Kidney (tissue), 14 donors: ENCODE results near the gene LRRC25. TPM values are rescaled to one million over a fixed set of nuclear protein-coding genes. Genes with fewer than 3 reads are reported as not detected.

Source experiments
- DNase-seq, 5 donors: peaks; one replicate each; pipeline ENCODE4 v3.0.0-alpha.2; 2013 to 2020
- FAIRE-seq: peaks from 2 replicates; lab custom pipeline; 2012; peaks lifted over from hg19 to GRCh38; lab: Jason Lieb, UNC
- H3K27ac ChIP-seq, 2 donors: one replicate each; pipeline ENCODE4 v1.7.0; 2013; ENCODE audit warnings: low read depth in 2 of 2, low read length in 2 of 2, inconsistent platforms in 1 of 2
- H3K27me3 ChIP-seq: one replicate; pipeline ENCODE4 v1.7.1; 2013; ENCODE audit warnings: low read length, inconsistent platforms; ENCODE audit not compliant: control insufficient read depth, insufficient read depth
- H3K36me3 ChIP-seq, 3 donors: one replicate each; pipeline versions ENCODE4 v1.7.0 to v1.7.1; 2013; ENCODE audit warnings: low read length in 3 of 3, control low read depth in 1 of 3, inconsistent platforms in 1 of 3; ENCODE audit not compliant: insufficient read depth in 3 of 3, control insufficient read depth in 2 of 3
- H3K4me1 ChIP-seq, 3 donors: one replicate each; pipeline versions ENCODE4 v1.7.0 to v1.7.1; 2013; ENCODE audit warnings: low read length in 3 of 3, inconsistent platforms in 1 of 3, low read depth in 1 of 3; ENCODE audit not compliant: control insufficient read depth in 2 of 3, insufficient read depth in 2 of 3
- H3K4me3 ChIP-seq, 3 donors: one replicate each; pipeline versions ENCODE4 v1.7.0 to v1.8.1; 2013; ENCODE audit warnings: low read length in 3 of 3, control low read depth in 1 of 3, inconsistent platforms in 1 of 3
- H3K9ac ChIP-seq, 3 donors: one replicate each; pipeline versions ENCODE4 v1.7.0 to v1.7.1; 2013; ENCODE audit warnings: low read length in 3 of 3, control low read depth in 1 of 3, inconsistent platforms in 1 of 3
- H3K9me3 ChIP-seq, 3 donors: one replicate each; pipeline versions ENCODE4 v1.7.0 to v1.7.1; 2013; ENCODE audit warnings: low read length in 3 of 3, control low read depth in 1 of 3, inconsistent platforms in 1 of 3; ENCODE audit not compliant: control insufficient read depth in 2 of 3, insufficient read depth in 1 of 3
- intact Hi-C: fragments of 100-400 bp; cut with DNase I; formaldehyde crosslinking; loops from one replicate; pipeline ENCODE4 v1.11.1; 2022
- polyA plus RNA-seq: library from polyadenylated mRNA; stranded (reverse); fragments of 350-450 nt; fragmentation: Illumina TruSeq; extraction: RNeasy Lipid Tissue Mini Kit (QIAGEN cat#74804); gene quantifications from one replicate; pipeline ENCODE4 v1.2.3, GENCODE V29; 2014; ENCODE audit warnings: low read depth, low replicate concordance; ENCODE audit not compliant: insufficient read depth
- total RNA-seq: library from RNA; stranded (reverse); fragmentation: NEBNext Ultra II Directional; extraction: Animal tissue kit (Norgen Biotek cat#: 25700); gene quantifications from one replicate; pipeline ENCODE4 v1.2.1, GENCODE V29; 2021
- TF ChIP-seq, protein P1 (sequence below): IDR thresholded peaks from 3 replicates; pipeline ENCODE4 v1.5.1; 2012; ENCODE audit warnings: mild to moderate bottlenecking, moderate library complexity, borderline replicate concordance; ENCODE audit not compliant: insufficient read depth; ENCODE audit errors: extremely low read depth
- donor health status: control.
- donor health status: control.
- donor health status: control.
- donor health status: control.
- donor health status: control.
- donor health status: DM: yes; HTN: yes; CAD: no.
- donor health status: Normal renal cell carcinoma (clear cell type).

Gene LRRC25
- total and polyA plus RNA-seq, 2 donors from 2014 or later: 2.7 to 13.1 TPM

DNA sequence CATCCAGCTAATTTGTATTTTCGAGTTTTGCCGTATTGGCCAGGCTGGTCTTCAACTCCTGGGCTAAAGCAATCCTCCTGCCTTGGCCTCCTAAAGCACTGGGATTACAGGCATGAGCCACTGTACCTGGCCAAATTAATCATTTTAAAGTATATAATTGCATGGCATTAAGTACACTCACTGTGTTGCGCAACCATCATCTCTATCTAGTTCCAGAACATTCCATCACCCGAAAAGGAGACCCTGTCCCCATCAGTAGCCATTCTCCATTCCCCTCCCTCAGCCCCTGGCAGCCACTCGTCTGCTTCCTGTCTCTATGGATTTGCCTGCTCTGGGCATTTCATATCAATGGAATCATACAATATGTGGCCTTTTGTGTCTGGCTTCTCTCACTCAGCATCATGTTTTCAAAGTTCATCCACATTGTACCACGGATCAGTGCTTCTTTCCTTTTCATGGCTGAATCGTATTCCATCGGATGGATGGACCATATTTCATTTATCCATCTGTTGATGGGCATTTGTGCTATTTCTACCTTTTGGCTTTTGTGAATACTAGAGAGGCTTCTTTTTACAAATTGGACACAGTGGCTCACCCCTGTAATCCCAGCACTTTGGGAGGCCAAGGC, 43.9 kb downstream of the LRRC25 start:
- intact Hi-C loops: no loop called here
- Histone ChIP-seq H3K9me3 (no peaks in the 10 kb centered on the region), H3K4me1 (peaks cover 0 to 9% (median 8%) of the 10 kb centered on the region in 3 donors), H3K9ac (no peak overlapping the region), H3K4me3 (no peak overlapping the region), H3K27me3 (no peaks in the 10 kb centered on the region), H3K27ac (no peak overlapping the region), H3K36me3 (peaks cover 2 to 35% (median 11%) of the 10 kb centered on the region in 3 donors)
- TF ChIP-seq, protein P1, sequence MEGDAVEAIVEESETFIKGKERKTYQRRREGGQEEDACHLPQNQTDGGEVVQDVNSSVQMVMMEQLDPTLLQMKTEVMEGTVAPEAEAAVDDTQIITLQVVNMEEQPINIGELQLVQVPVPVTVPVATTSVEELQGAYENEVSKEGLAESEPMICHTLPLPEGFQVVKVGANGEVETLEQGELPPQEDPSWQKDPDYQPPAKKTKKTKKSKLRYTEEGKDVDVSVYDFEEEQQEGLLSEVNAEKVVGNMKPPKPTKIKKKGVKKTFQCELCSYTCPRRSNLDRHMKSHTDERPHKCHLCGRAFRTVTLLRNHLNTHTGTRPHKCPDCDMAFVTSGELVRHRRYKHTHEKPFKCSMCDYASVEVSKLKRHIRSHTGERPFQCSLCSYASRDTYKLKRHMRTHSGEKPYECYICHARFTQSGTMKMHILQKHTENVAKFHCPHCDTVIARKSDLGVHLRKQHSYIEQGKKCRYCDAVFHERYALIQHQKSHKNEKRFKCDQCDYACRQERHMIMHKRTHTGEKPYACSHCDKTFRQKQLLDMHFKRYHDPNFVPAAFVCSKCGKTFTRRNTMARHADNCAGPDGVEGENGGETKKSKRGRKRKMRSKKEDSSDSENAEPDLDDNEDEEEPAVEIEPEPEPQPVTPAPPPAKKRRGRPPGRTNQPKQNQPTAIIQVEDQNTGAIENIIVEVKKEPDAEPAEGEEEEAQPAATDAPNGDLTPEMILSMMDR: no peak
- FAIRE-seq: no peak
- no peak for DNase-seq

DNA sequence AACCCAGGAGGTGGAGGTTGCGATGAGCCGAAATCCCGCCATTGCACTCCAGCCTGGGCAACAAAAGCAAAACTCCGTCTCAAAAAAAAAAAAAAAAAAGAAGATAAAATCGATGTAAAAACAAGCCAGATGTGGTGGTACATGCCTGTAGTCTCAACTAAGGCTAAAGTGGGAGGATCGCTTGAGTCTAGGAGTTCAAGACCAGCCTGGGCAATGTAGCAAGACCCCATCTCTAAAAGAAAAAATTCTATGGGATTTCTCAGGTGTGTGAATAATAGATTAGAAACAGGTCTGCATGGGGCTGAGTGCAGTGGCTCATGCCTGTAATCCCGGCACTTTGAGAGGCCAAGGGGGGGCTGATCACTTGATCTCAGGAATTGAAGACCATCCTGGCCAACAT, 45.9 kb downstream of the LRRC25 start:
- TF ChIP-seq, protein P1: no peak
- Histone ChIP-seq H3K27me3 (no peaks in the 10 kb centered on the region), H3K4me3 (no peak overlapping the region), H3K27ac (no peak overlapping the region), H3K36me3 (peaks cover 0 to 19% (median 4%) of the 10 kb centered on the region in 3 donors), H3K4me1 (no peaks in the 10 kb centered on the region), H3K9ac (no peak overlapping the region), H3K9me3 (no peaks in the 10 kb centered on the region)
- DNase-seq: no peak
- no peak for FAIRE-seq
- intact Hi-C loops: no loop called here

DNA sequence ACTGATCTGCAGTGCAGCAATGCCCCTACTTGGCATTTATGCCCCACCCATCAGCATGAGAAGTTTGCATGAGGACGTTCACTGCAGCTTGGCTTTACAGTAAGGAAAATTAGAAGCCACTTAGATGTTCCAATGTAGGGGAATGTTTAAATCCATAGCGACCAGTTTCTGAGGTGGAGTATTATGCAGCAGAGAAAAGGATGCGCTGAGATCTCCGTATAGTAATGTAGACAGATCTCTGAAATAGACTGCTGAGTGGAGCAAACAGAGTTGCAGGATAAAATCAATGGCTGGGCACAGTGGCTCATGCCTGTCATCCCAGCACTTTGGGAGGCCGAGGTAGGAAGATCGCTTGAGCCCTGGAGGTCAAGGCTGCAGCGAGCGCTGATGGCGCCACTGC, 46.9 kb downstream of the LRRC25 start:
- peaks cover 0 to 2% (median 0%) of the 10 kb centered on the region in 3 donors for H3K4me1 ChIP-seq
- no peaks in the 10 kb centered on the region for H3K9me3 ChIP-seq
- intact Hi-C loops: no loop called here
- FAIRE-seq (no peak), DNase-seq (no peak)
- peaks cover 0 to 8% (median 3%) of the 10 kb centered on the region in 3 donors for H3K36me3 ChIP-seq
- H3K27me3 ChIP-seq: no peaks in the 10 kb centered on the region
- no peak overlapping the region for H3K9ac ChIP-seq
- H3K4me3 ChIP-seq: no peak overlapping the region
- no peak overlapping the region for H3K27ac ChIP-seq
- TF ChIP-seq, protein P1: no peak
